ENCODE data around the gene WFIKKN2. TPM values are rescaled to one million over a fixed set of nuclear protein-coding genes. Genes with fewer than 3 reads are reported as not detected.

The WFIKKN2 gene
- total RNA-seq, 4 donors from 2014 or later, result 0.73 to 6.0 TPM; not detected in 2

DNA sequence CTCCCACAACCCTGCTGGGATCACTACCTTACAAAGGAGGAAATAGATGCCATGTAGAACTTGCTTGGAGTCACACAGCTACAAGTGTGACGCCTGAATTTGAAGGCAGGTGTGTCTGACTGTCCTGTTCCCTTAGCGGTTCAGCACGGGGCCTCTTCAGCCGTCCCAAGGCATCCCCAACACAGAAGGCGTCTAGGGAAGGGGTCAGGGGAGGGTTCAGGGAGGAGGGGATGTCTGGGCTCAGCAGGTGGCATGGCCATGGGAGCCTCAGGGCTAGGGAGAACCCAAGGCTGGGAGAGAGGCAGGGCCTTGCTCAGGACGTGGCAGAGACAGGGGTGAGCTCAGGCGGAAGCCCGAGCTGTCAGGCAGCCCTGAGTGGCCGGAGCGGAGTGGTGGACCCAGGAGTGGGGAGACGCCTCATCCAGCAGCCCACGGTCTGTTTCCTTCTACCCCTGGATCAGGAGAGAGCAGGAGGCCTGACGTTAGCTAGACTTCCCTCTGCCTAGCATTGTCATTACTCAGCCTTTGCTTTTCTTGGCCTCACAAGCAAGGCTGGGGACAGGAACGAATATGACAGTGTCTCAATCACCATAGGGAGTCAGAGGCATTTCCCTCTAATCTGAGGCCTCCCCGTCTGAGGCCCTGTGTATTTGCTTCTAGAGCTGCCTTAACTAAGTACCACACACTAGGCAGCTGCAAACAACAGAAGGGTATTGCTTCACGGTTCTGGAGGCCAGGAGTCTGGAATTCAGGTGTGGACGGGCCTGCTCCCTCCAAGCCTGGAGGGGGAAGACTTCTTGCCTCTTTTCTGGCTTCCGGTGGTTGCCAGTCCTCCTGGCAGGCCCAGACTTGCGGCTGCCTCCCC is 36.7 kb upstream of the WFIKKN2 start:
- no peaks in the 10 kb centered on the region for H3K9me3 ChIP-seq
- TF ChIP-seq, protein P1, sequence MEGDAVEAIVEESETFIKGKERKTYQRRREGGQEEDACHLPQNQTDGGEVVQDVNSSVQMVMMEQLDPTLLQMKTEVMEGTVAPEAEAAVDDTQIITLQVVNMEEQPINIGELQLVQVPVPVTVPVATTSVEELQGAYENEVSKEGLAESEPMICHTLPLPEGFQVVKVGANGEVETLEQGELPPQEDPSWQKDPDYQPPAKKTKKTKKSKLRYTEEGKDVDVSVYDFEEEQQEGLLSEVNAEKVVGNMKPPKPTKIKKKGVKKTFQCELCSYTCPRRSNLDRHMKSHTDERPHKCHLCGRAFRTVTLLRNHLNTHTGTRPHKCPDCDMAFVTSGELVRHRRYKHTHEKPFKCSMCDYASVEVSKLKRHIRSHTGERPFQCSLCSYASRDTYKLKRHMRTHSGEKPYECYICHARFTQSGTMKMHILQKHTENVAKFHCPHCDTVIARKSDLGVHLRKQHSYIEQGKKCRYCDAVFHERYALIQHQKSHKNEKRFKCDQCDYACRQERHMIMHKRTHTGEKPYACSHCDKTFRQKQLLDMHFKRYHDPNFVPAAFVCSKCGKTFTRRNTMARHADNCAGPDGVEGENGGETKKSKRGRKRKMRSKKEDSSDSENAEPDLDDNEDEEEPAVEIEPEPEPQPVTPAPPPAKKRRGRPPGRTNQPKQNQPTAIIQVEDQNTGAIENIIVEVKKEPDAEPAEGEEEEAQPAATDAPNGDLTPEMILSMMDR (IDR thresholded peaks at IDR 0.05), result no peak
- TF ChIP-seq POLR2A (IDR thresholded peaks at IDR 0.05), result no peak
- H3K36me3 ChIP-seq, result no peaks in the 10 kb centered on the region
- no peaks in the 10 kb centered on the region for H3K27me3 ChIP-seq
- intact Hi-C loops (cut with DNase I; ENCODE audit: low total_unique reads), result no loop called here
- DNase-seq, result no peak
- H3K4me1 ChIP-seq, result no peaks in the 10 kb centered on the region
- no peak overlapping the region for H3K27ac ChIP-seq
- no peak overlapping the region for H3K4me3 ChIP-seq

DNA sequence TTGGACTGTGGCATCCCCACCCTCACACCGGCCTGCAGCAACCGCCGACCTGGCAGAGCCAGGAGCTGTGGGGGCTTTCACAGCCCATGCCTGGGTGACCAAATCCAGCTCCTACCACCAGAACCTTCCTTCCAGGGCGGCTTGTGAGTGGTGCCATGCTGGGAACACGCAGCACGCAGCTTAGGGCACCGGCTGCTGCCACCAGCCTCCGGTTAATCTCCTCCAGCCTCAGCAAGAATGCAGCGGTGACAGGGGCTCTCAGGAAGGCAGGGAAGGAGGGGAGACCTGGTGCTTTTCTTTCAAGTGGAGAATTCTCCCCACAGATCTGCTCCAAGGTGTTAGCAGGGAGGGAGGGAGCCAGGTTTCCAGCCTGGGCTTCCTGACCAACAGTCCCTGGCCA is 35.8 kb upstream of the WFIKKN2 start:
- TF ChIP-seq POLR2A (IDR thresholded peaks at IDR 0.05), result no peak
- TF ChIP-seq, protein P1 (IDR thresholded peaks at IDR 0.05), result no peak
- H3K36me3 ChIP-seq, result no peaks in the 10 kb centered on the region
- no peaks in the 10 kb centered on the region for H3K9me3 ChIP-seq
- DNase-seq, result no peak
- H3K27me3 ChIP-seq, result no peaks in the 10 kb centered on the region
- H3K4me1 ChIP-seq, result no peaks in the 10 kb centered on the region
- H3K27ac ChIP-seq, result no peak overlapping the region
- H3K4me3 ChIP-seq, result no peak overlapping the region
- intact Hi-C loops (cut with DNase I; ENCODE audit: low total_unique reads), result no loop called here

DNA sequence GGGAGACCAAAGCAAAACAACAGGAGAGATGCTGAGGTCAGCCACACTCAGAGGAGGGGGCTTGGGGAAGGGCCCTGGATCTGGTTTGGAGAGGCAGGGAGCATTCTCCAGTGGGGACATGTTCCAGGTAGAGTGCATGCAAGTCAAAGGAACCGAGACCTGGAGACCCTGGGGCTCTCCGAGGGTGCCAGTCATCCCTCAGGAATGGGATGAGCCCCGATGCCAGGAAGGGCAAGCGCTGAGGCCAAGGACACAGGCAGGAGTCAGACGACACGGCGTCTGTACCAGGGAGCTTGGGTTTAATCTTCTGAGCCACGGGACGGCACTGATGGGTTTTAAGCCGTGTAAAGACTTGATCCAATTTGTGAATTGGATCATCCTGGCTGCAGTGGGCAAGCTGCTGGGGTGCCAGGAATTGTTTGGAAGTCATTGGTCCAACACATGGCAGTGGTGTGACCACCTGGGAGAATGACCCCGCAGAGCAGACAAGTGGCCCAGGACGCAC is 35.1 kb upstream of the WFIKKN2 start:
- Histone ChIP-seq H3K9me3 (no peaks in the 10 kb centered on the region), H3K4me1 (no peaks in the 10 kb centered on the region), H3K36me3 (no peaks in the 10 kb centered on the region), H3K27me3 (no peaks in the 10 kb centered on the region), H3K4me3 (no peak overlapping the region), H3K27ac (no peak overlapping the region)
- TF ChIP-seq, protein P1 (IDR thresholded peaks at IDR 0.05), result no peak
- no peak for TF ChIP-seq POLR2A (IDR thresholded peaks at IDR 0.05)
- DNase-seq, result no peak
- intact Hi-C loops (cut with DNase I; ENCODE audit: low total_unique reads), result no loop called here

DNA sequence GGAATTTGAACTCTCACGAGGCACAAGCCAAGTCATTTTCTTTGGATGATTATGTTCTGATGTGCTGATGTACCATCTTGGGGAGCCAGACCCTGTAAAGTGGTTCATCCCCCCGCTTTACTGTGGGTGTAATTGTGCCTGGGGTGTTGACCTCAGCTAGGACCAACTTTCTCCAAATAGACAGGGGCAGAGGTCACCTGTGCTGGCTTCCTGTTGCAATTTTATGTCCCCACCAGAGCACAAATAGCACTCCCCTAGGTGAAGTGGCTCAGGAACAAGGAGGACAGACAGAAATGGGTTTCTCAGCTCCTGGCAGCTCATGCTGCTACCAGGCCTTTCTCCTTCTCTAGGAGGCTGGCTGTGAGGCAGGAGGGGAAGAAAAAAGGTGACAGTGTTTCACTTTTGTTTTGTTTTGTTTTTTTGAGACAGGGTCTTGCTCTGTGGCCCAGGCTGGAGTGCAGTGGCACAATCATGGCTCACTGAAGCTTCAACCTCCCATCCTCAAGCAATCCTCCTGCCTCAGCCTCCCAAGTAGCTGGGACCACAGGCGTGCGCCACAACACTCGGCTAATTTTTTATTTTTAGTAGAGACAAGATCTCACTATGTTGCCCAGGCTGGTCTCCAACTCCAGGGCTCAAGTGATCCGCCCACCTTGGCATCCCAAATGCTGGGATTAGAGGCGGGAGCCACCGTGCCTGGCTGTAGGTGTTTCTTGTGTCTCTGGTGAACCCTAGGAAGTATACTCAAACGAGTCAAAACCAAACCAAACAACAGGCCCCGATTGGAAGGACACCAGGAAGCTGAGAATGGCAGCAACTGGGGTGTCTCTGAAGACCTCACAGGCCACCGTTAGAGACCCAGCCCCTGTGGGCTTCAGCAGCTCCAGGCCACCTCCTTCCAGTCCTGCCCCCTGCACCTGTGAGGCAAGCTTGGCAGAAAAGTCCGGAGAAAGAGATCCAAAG is 32.5 kb upstream of the WFIKKN2 start:
- no peaks in the 10 kb centered on the region for H3K4me1 ChIP-seq
- intact Hi-C loops (cut with DNase I; ENCODE audit: low total_unique reads), result no loop called here
- no peaks in the 10 kb centered on the region for H3K9me3 ChIP-seq
- H3K4me3 ChIP-seq, result no peak overlapping the region
- no peaks in the 10 kb centered on the region for H3K36me3 ChIP-seq
- no peak for TF ChIP-seq POLR2A (IDR thresholded peaks at IDR 0.05)
- TF ChIP-seq, protein P1 (IDR thresholded peaks at IDR 0.05), result no peak
- no peak for DNase-seq
- H3K27me3 ChIP-seq, result no peaks in the 10 kb centered on the region
- H3K27ac ChIP-seq, result no peak overlapping the region

All from uterus (tissue), 4 donors.